GM12864 (cell line): ENCODE results near the gene SLC46A3.
"Not testable (repeated sequence)": the region's sequence is repeated elsewhere in the genome, so short reads cannot be mapped to it uniquely, and the experiment has no call there.

ENCODE experiments used
- DNase-seq: peaks from one replicate; pipeline ENCODE4 v3.0.0-alpha.2; 2011; ENCODE audit warnings: low read depth
- H3K4me3 ChIP-seq: 2 replicates; pipeline ENCODE4 v1.5.1; 2011; ENCODE audit warnings: mild to moderate bottlenecking, low read depth, low read length, control low read depth
- TF ChIP-seq, protein P1 (sequence below): IDR thresholded peaks from 2 replicates; pipeline ENCODE4 v1.5.1; 2011; ENCODE audit warnings: low read depth, mild to moderate bottlenecking, moderate library complexity, low read length, control low read depth, inconsistent platforms; ENCODE audit errors: missing control alignments

The SLC46A3 gene

GRCh38 chr13:28744091-28744536 is 25.3 kb upstream of the SLC46A3 start:
- DNase-seq: no peak
- TF ChIP-seq, protein P1, sequence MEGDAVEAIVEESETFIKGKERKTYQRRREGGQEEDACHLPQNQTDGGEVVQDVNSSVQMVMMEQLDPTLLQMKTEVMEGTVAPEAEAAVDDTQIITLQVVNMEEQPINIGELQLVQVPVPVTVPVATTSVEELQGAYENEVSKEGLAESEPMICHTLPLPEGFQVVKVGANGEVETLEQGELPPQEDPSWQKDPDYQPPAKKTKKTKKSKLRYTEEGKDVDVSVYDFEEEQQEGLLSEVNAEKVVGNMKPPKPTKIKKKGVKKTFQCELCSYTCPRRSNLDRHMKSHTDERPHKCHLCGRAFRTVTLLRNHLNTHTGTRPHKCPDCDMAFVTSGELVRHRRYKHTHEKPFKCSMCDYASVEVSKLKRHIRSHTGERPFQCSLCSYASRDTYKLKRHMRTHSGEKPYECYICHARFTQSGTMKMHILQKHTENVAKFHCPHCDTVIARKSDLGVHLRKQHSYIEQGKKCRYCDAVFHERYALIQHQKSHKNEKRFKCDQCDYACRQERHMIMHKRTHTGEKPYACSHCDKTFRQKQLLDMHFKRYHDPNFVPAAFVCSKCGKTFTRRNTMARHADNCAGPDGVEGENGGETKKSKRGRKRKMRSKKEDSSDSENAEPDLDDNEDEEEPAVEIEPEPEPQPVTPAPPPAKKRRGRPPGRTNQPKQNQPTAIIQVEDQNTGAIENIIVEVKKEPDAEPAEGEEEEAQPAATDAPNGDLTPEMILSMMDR: no peak
- H3K4me3 ChIP-seq: no peak overlapping the region

- H3K4me3 ChIP-seq: no peak overlapping the region
- TF ChIP-seq, protein P1: no peak
- no peak for DNase-seq
Observed at GRCh38 chr13:28743499-28744083, 24.8 kb upstream of the SLC46A3 start.

DNA sequence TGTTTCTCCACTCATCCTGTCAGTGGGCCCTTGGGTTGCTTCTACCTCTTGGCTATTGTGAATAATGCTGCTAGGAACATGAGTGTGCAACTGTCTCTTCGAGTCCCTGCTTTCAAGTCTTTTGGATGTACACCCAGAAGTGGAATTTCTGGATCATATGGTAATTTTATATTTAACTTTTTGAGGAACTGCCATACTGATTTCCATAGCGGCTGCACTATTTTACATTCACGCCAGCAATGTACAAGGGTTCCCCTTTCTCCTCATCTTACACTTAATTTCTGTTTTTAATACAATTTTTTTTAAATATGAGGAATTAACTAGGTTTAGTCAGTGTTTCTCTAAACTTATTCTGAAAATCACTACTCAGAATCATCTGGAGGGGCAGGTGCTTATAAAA is 24.2 kb upstream of the SLC46A3 start:
- TF ChIP-seq, protein P1: no peak
- no peak overlapping the region for H3K4me3 ChIP-seq
- no peak for DNase-seq

DNA sequence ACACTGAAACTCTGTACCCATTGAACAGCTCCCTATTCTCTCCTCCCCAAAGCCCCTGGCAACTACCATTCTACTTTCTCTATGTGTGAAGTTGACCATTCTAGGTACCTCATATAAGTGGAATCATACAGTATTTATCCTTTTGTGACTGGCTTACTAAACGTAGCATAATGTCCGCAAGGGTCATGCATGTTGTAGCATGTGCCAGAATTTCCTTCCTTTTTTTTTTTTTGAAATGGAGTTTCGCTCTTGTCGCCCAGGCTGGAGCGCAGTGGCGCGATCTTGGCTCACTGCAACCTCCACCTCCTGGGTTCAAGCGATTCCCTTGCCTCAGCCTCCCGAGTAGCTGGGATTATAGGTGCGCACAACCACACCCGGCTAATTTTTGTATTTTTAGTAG is 23.7 kb upstream of the SLC46A3 start:
- DNase-seq, H3K4me3 ChIP-seq: not testable (repeated sequence)

GRCh38 chr13:28741084-28741491 is 22.3 kb upstream of the SLC46A3 start:
- no peak for DNase-seq
- H3K4me3 ChIP-seq: no peak overlapping the region
- TF ChIP-seq, protein P1: no peak

GRCh38 chr13:28739376-28739775 is 20.6 kb upstream of the SLC46A3 start:
- TF ChIP-seq, protein P1: no peak
- no peak for DNase-seq
- no peak overlapping the region for H3K4me3 ChIP-seq

DNA sequence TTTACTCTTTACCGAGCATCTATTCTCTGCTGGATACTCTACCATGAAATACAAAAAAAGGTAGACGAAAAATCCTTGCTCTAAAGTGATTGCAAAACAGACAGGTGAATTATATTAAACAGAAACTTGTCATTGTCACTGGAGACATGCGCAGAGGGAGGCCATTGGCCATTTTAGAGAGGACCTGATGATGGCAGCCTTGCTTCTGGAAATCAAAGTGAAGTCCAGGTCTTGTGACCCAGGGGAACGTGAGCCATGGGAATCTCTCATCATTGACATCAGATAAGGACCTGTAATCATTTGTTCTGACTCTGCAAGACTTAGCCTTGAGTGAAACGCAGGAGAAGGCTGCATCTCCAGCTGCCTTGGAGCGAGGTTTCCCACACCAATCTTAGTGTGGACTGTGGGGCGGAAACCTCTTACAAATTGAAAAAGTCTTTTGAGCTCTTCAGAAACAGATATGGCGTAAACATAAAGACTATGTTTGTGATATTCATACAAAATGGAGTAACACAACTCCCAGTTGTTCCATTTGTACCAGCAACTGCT is 16.8 kb upstream of the SLC46A3 start:
- TF ChIP-seq, protein P1: no peak
- no peak overlapping the region for H3K4me3 ChIP-seq
- no peak for DNase-seq

- DNase-seq: no peak
- H3K4me3 ChIP-seq: no peak overlapping the region
- TF ChIP-seq, protein P1: no peak
Observed at GRCh38 chr13:28734906-28735305, 16.1 kb upstream of the SLC46A3 start.
